ENCODE data around the gene DECR2.

Gene DECR2

DNA sequence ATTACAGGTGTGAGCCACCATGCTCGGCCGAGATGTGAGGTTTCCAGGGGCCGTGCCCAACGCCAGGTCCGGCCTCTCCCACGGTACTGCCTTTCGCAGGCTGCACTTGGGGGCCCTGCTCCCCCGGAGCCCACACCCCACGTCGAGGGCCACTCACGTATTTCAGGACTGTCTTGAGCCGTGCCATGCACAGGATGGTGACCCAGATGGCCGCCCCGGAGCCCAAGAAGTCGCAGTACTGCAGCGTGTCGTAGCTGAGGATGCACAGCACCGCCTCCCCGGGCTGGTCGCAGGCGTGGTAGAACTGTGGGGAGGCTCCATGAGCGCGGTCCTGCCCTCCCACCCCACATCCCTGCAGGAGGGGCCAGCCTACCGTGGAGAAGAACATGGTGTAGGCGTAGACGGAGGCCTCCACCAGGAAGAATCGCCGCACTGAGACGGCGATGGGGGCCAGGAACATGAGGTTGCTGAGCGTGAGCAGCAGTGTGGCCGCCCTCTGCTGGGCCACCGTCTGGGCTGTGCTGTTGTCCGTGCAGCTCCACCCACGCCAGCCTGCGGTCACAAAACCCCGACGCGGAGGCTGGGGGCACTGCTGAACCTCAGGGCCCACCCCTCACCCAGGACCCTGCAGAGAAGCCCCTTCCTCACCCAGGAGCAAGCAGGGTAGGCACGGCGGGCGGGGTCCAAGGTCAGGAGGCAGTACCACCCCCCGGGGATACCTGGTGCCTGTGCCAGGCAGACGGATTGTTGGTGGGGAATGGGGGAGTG is 27.7 kb upstream of the DECR2 start:
- H3F3A ChIP-seq (ENCODE audit: control insufficient read depth, insufficient read depth) = no peaks in the 10 kb centered on the region
- TF ChIP-seq, protein P1, sequence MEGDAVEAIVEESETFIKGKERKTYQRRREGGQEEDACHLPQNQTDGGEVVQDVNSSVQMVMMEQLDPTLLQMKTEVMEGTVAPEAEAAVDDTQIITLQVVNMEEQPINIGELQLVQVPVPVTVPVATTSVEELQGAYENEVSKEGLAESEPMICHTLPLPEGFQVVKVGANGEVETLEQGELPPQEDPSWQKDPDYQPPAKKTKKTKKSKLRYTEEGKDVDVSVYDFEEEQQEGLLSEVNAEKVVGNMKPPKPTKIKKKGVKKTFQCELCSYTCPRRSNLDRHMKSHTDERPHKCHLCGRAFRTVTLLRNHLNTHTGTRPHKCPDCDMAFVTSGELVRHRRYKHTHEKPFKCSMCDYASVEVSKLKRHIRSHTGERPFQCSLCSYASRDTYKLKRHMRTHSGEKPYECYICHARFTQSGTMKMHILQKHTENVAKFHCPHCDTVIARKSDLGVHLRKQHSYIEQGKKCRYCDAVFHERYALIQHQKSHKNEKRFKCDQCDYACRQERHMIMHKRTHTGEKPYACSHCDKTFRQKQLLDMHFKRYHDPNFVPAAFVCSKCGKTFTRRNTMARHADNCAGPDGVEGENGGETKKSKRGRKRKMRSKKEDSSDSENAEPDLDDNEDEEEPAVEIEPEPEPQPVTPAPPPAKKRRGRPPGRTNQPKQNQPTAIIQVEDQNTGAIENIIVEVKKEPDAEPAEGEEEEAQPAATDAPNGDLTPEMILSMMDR (IDR thresholded peaks at IDR 0.05; ENCODE audit: low read depth, low read length, poor library complexity, severe bottlenecking) = no peak
- no peak for TF ChIP-seq EZH2phosphoT487 (IDR thresholded peaks at IDR 0.05; ENCODE audit: borderline replicate concordance, low read length)
- H4K20me1 ChIP-seq (ENCODE audit: control insufficient read depth, insufficient read depth, low read depth, low read length) = no peaks in the 10 kb centered on the region
- H3K4me1 ChIP-seq (ENCODE audit: control insufficient read depth, low read length) = peaks cover 17% of the 10 kb centered on the region
- H3K27ac ChIP-seq (ENCODE audit: low read depth, low read length) = no peak overlapping the region
- H3K4me3 ChIP-seq (ENCODE audit: low read length) = no peak overlapping the region
- peaks cover 45% of the 10 kb centered on the region for H3K36me3 ChIP-seq (ENCODE audit: control insufficient read depth, low read length)
- H3K9me2 ChIP-seq (replicated peaks; ENCODE audit: control insufficient read depth, low read length) = no peaks in the 10 kb centered on the region
- no peak overlapping the region for H3K4me2 ChIP-seq (ENCODE audit: low read length)
- peaks cover 11% of the 10 kb centered on the region for H3K79me2 ChIP-seq (ENCODE audit: control insufficient read depth, low read length)
- no peaks in the 10 kb centered on the region for H3K27me3 ChIP-seq (ENCODE audit: control insufficient read depth, low read length)
- H3K9me3 ChIP-seq (ENCODE audit: control insufficient read depth, insufficient read depth, low read length) = no peaks in the 10 kb centered on the region

DNA sequence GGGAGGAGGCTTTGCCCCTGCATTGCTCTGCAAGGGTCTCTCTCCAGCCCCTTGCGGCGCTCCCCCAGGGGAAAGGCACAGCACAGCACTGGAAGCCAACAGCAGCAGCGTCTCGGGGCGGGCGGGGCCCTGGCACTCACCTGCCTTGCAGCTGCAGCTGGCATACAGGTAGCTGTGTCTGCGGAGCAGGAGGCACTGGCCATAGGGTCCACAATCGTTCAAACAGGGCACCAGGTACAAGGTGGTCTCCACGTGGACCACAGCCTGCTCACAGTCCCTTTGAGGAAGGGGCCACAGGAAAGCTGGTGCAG is 27.1 kb upstream of the DECR2 start:
- H3K9me3 ChIP-seq (ENCODE audit: control insufficient read depth, insufficient read depth, low read length) = no peaks in the 10 kb centered on the region
- no peak overlapping the region for H3K4me3 ChIP-seq (ENCODE audit: low read length)
- H3K9me2 ChIP-seq (replicated peaks; ENCODE audit: control insufficient read depth, low read length) = no peaks in the 10 kb centered on the region
- H3K4me2 ChIP-seq (ENCODE audit: low read length) = no peak overlapping the region
- no peaks in the 10 kb centered on the region for H3F3A ChIP-seq (ENCODE audit: control insufficient read depth, insufficient read depth)
- peaks cover 15% of the 10 kb centered on the region for H3K4me1 ChIP-seq (ENCODE audit: control insufficient read depth, low read length)
- no peak overlapping the region for H3K27ac ChIP-seq (ENCODE audit: low read depth, low read length)
- TF ChIP-seq EZH2phosphoT487 (IDR thresholded peaks at IDR 0.05; ENCODE audit: borderline replicate concordance, low read length) = no peak
- TF ChIP-seq, protein P1 (IDR thresholded peaks at IDR 0.05; ENCODE audit: low read depth, low read length, poor library complexity, severe bottlenecking) = no peak
- peaks cover 17% of the 10 kb centered on the region for H3K79me2 ChIP-seq (ENCODE audit: control insufficient read depth, low read length)
- peaks cover 42% of the 10 kb centered on the region for H3K36me3 ChIP-seq (ENCODE audit: control insufficient read depth, low read length)
- H3K27me3 ChIP-seq (ENCODE audit: control insufficient read depth, low read length) = no peaks in the 10 kb centered on the region
- no peaks in the 10 kb centered on the region for H4K20me1 ChIP-seq (ENCODE audit: control insufficient read depth, insufficient read depth, low read depth, low read length)

DNA sequence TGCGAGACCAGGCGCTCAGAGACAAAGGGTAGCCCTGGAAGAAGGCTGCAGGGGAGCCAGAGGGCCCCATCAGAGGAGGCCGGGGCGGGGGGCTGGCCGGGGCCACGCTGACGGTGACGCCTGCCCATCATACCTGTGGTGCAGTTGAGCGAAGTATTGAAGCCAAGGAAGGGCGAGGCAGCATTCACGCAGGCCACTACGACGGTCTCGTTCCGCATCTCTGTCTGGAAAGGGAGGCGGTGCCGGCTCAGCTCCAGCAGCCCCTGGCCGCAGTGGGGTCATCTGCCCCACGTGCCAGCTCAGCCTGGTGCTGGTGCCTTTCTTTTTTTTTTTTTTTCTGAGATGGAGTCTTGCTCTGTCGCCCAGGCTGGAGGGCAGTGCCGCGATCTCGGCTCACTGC is 26.5 kb upstream of the DECR2 start:
- TF ChIP-seq EZH2phosphoT487 (IDR thresholded peaks at IDR 0.05; ENCODE audit: borderline replicate concordance, low read length) = no peak
- TF ChIP-seq, protein P1 (IDR thresholded peaks at IDR 0.05; ENCODE audit: low read depth, low read length, poor library complexity, severe bottlenecking) = no peak
- H3K36me3 ChIP-seq (ENCODE audit: control insufficient read depth, low read length) = peaks cover 39% of the 10 kb centered on the region
- no peaks in the 10 kb centered on the region for H3K9me2 ChIP-seq (replicated peaks; ENCODE audit: control insufficient read depth, low read length)
- no peak overlapping the region for H3K4me3 ChIP-seq (ENCODE audit: low read length)
- H3K27me3 ChIP-seq (ENCODE audit: control insufficient read depth, low read length) = no peaks in the 10 kb centered on the region
- H3K4me2 ChIP-seq (ENCODE audit: low read length) = no peak overlapping the region
- H3K27ac ChIP-seq (ENCODE audit: low read depth, low read length) = no peak overlapping the region
- H3K9me3 ChIP-seq (ENCODE audit: control insufficient read depth, insufficient read depth, low read length) = no peaks in the 10 kb centered on the region
- no peaks in the 10 kb centered on the region for H3F3A ChIP-seq (ENCODE audit: control insufficient read depth, insufficient read depth)
- no peaks in the 10 kb centered on the region for H4K20me1 ChIP-seq (ENCODE audit: control insufficient read depth, insufficient read depth, low read depth, low read length)
- H3K4me1 ChIP-seq (ENCODE audit: control insufficient read depth, low read length) = peaks cover 11% of the 10 kb centered on the region
- peaks cover 18% of the 10 kb centered on the region for H3K79me2 ChIP-seq (ENCODE audit: control insufficient read depth, low read length)
